Stomach (tissue), 4 donors: ENCODE measurements around the gene CYP2W1.

Experiments used
- POLR2A ChIP-seq, 4 donors: fragments of 450-650 bp; IDR thresholded peaks; one replicate each; pipeline ENCODE4 v1.6.1; 2016; ENCODE audit warnings: antibody characterized with exemption in 4 of 4, control low read depth in 2 of 4, mild to moderate bottlenecking in 1 of 4, moderate library complexity in 1 of 4
- TF ChIP-seq, protein P1 (sequence below), 7 experiments: fragments of 450-650 bp in 4 of 7; fragments of 200-600 bp in 3 of 7; sonication (generic) in 3 of 7; IDR thresholded peaks; one replicate each; pipeline ENCODE4 v1.5.1; 2016 to 2019; ENCODE audit warnings: antibody characterized with exemption in 7 of 7, control low read depth in 2 of 7, mild to moderate bottlenecking in 1 of 7

DNA sequence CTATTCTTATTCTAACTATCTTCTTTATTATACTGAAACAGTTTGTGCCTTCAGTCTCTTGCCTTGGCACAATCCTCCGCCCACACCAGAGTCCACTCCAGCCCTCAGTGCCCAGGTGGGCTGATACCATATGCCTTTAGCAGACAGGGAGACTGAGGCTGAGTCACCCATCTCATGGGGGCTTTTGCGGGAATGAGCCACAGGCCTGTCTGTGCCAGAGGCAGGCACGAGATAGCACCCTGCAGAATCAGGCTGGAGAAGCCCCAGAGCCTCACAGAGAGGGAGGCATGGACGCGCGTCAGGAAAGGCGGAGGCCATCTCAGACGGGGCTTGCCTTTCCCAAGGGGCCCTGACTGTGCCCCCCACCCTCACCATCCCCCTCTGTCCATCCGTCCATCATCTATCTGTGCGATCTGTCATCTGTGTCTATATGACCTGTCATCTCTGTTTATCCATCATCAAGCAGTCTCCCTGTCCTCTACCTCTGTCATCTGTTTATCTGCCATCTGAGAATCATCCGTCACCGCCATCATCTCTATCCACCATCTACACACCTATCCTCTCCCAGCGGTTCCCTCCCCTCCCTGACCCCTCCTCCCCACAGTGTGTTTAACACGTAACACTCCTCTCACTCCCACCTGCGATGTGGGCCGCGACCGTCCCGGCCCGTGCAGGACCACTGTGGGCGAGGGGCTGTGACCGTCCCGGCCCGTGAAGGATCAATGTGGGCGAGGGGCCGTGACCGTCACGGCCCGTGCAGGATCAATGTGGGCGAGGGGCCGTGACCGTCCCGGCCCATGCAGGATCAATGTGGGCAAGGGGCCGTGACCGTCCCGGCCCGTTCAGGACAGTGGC is 21.2 kb upstream of the CYP2W1 start:
- TF ChIP-seq, protein P1, sequence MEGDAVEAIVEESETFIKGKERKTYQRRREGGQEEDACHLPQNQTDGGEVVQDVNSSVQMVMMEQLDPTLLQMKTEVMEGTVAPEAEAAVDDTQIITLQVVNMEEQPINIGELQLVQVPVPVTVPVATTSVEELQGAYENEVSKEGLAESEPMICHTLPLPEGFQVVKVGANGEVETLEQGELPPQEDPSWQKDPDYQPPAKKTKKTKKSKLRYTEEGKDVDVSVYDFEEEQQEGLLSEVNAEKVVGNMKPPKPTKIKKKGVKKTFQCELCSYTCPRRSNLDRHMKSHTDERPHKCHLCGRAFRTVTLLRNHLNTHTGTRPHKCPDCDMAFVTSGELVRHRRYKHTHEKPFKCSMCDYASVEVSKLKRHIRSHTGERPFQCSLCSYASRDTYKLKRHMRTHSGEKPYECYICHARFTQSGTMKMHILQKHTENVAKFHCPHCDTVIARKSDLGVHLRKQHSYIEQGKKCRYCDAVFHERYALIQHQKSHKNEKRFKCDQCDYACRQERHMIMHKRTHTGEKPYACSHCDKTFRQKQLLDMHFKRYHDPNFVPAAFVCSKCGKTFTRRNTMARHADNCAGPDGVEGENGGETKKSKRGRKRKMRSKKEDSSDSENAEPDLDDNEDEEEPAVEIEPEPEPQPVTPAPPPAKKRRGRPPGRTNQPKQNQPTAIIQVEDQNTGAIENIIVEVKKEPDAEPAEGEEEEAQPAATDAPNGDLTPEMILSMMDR (IDR thresholded peaks at IDR 0.05): no peak
- no peak for TF ChIP-seq POLR2A (IDR thresholded peaks at IDR 0.05)
